AG04450 (cell line): ENCODE results near the gene VGLL4. TPM values are rescaled to one million over a fixed set of nuclear protein-coding genes. Genes with fewer than 3 reads are reported as not detected.

Experiments
- CTCF ChIA-PET: fragments of 300-600, 350-600 bp; formaldehyde crosslinking; extraction: SDS; loops from one replicate; lab custom pipeline; 2022; ENCODE audit warnings: antibody characterized with exemption, inconsistent platforms; lab: Charles Lee
- POLR2A ChIA-PET: fragments of 350-600 bp; formaldehyde crosslinking; extraction: SDS; loops from one replicate; lab custom pipeline; 2021; ENCODE audit warnings: antibody characterized with exemption, inconsistent platforms; lab: Yijun Ruan, JAX
- DNase-seq: peaks from one replicate; pipeline ENCODE4 v3.0.0-alpha.2; 2011; ENCODE audit warnings: low read depth, low spot score
- H3K27ac ChIP-seq: one replicate; pipeline ENCODE4 v1.5.1; 2012; ENCODE audit warnings: low read depth, low read length, control low read depth
- H3K27me3 ChIP-seq: one replicate; pipeline ENCODE4 v1.6.0; 2012; ENCODE audit warnings: low read length; ENCODE audit not compliant: control insufficient read depth, insufficient read depth
- H3K4me3 ChIP-seq: 2 replicates; pipeline ENCODE4 v1.5.1; 2011; ENCODE audit warnings: mild to moderate bottlenecking, low read depth, low read length, control low read depth
- H3K9me3 ChIP-seq: 2 replicates; pipeline ENCODE4 v1.5.1; 2012; ENCODE audit warnings: low read length; ENCODE audit not compliant: control insufficient read depth, insufficient read depth
- CTCF ChIP-seq: IDR thresholded peaks from 2 replicates; pipeline ENCODE4 v1.5.1; 2011; ENCODE audit warnings: low read depth, low read length, control low read depth, inconsistent platforms
- polyA plus RNA-seq: library from polyadenylated mRNA; depleted of rRNA; stranded (reverse); fragments of >200 nt; gene quantifications from 2 replicates; pipeline ENCODE4 v1.2.3, GENCODE V29; 2011

VGLL4 gene
- polyA plus RNA-seq, 1 experiment, result 30.5 TPM

- Histone ChIP-seq H3K9me3 (no peaks in the 10 kb centered on the region), H3K27ac (no peak overlapping the region), H3K4me3 (no peak overlapping the region), H3K27me3 (no peaks in the 10 kb centered on the region)
- no peak for DNase-seq
- ChIA-PET CTCF (no interaction called here), POLR2A (interaction anchor here (0.7 kb wide), 1 partner anchor 12 kb away, joined by 3 read pairs; no protein-coding TSS in a partner anchor)
- TF ChIP-seq CTCF, result no peak
Observed at GRCh38 chr3:11588755-11589154, 55.0 kb downstream of the VGLL4 start.

DNA sequence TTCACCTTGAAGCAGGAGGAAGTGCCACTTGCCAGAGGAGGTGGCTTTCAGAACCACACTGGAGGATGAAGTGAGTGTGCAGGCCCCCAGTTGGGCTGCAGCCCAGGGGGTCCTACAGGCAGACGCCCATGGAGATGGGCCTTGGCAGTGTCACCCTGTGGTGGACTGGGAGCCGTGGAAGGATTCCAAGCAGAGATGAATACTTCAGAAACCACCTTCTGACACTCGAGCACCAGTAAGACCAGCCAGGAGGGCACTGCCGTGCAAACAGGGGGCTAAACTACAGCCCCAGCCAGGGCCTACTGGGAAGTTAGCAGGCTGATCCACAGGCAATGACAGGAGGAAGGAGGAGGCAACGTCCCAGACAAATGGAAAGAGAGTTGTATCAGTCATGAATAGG, 55.4 kb downstream of the VGLL4 start:
- CTCF ChIA-PET, result no interaction called here
- DNase-seq, result no peak
- no peak overlapping the region for H3K27ac ChIP-seq
- TF ChIP-seq CTCF, result no peak
- H3K9me3 ChIP-seq, result no peaks in the 10 kb centered on the region
- POLR2A ChIA-PET, result no interaction called here
- no peak overlapping the region for H3K4me3 ChIP-seq
- H3K27me3 ChIP-seq, result no peaks in the 10 kb centered on the region

DNA sequence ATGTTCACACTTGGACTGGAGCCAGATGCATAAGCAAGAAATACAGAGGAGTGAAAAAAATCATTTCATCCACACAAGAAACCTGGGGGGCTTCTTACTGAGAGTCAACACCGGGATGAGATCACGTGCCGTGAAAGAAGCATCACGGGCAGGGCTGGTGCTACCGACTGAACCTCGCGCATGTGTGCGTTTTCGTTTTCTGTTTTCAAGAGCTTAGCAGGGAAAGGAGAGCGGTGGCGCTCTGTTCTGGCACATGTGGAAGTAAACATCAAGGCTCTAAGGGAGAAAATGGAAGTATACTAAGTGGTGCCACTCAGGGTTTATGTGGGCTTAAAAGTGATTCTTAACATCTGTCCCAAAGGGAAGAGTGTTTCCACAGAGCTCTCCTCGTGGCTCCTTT, 55.9 kb downstream of the VGLL4 start:
- H3K27me3 ChIP-seq, result no peaks in the 10 kb centered on the region
- no peak for DNase-seq
- H3K27ac ChIP-seq, result no peak overlapping the region
- POLR2A ChIA-PET, result no interaction called here
- CTCF ChIA-PET, result interaction anchor here (0.6 kb wide), 1 partner anchor 68 kb away, joined by 6 read pairs; no protein-coding TSS in a partner anchor
- no peaks in the 10 kb centered on the region for H3K9me3 ChIP-seq
- no peak overlapping the region for H3K4me3 ChIP-seq
- no peak for TF ChIP-seq CTCF

GRCh38 chr3:11584570-11584969, 59.1 kb downstream of the VGLL4 start:
- ChIA-PET POLR2A (interaction anchor here (1.2 kb wide), 1 partner anchor 28 kb away, joined by 3 read pairs; no protein-coding TSS in a partner anchor), CTCF (no interaction called here)
- Histone ChIP-seq H3K9me3 (no peaks in the 10 kb centered on the region), H3K27me3 (no peaks in the 10 kb centered on the region), H3K27ac (no peak overlapping the region), H3K4me3 (no peak overlapping the region)
- DNase-seq, result no peak
- TF ChIP-seq CTCF, result no peak

- no peak for TF ChIP-seq CTCF
- Histone ChIP-seq H3K9me3 (no peaks in the 10 kb centered on the region), H3K4me3 (peak overlapping the region; percentile 8; the same call in 1 of the 2 replicates), H3K27ac (peak overlapping the region; percentile 74), H3K27me3 (no peaks in the 10 kb centered on the region)
- DNase-seq, result no peak
- ChIA-PET POLR2A (interaction anchor here (1.2 to 1.4 kb wide), 3 partner anchors 15 to 29 kb away, joined by 3 to 7 read pairs (median 4); no protein-coding TSS in a partner anchor), CTCF (interaction anchor here (0.6 kb wide), 1 partner anchor 215 kb away, joined by 7 read pairs; no protein-coding TSS in a partner anchor)
Observed at GRCh38 chr3:11583638-11584046, 60.1 kb downstream of the VGLL4 start.
